HepG2 (cell line): ENCODE measurements around the gene VAPA. TPM values are rescaled to one million over a fixed set of nuclear protein-coding genes. Genes with fewer than 3 reads are reported as not detected.
A peak's percentile ranks its signal among the peaks of the same experiment; 100 is the strongest.

ENCODE experiments used
- ARID4A ChIP-seq: sonication (generic); formaldehyde crosslinking; IDR thresholded peaks from 2 replicates; pipeline ENCODE4 v1.5.0; 2020; ENCODE audit warnings: mild to moderate bottlenecking, missing genetic modification reagents, borderline replicate concordance
- BRCA1 ChIP-seq: sonication (generic); formaldehyde crosslinking; IDR thresholded peaks from 2 replicates; pipeline ENCODE4 v1.4.0; 2020; ENCODE audit warnings: missing genetic modification reagents
- GMEB1 ChIP-seq: sonication (generic); formaldehyde crosslinking; IDR thresholded peaks from 2 replicates; pipeline ENCODE4 v1.5.1; 2020; ENCODE audit warnings: missing genetic modification reagents, mild to moderate bottlenecking, borderline replicate concordance
- HIVEP1 ChIP-seq: sonication (generic); formaldehyde crosslinking; IDR thresholded peaks from 2 replicates; pipeline ENCODE4 v1.4.0; 2020; ENCODE audit warnings: mild to moderate bottlenecking, missing genetic modification reagents
- KDM5A ChIP-seq: fragments of 200-600 bp; sonication (generic); IDR thresholded peaks from 2 replicates; pipeline ENCODE4 v1.7.0; 2018; ENCODE audit warnings: antibody characterized with exemption, mild to moderate bottlenecking, low read length, borderline replicate concordance
- KDM5B ChIP-seq: sonication (generic); formaldehyde crosslinking; IDR thresholded peaks from 2 replicates; pipeline ENCODE4 v1.4.0; 2020; ENCODE audit warnings: missing genetic modification reagents, mild to moderate bottlenecking, borderline replicate concordance
- KLF12 ChIP-seq: sonication (generic); formaldehyde crosslinking; IDR thresholded peaks from 2 replicates; pipeline ENCODE4 v1.4.0; 2020; ENCODE audit warnings: missing genetic modification reagents, borderline replicate concordance
- MXD4 ChIP-seq: IDR thresholded peaks from 2 replicates; pipeline ENCODE4 v1.6.1; 2016; ENCODE audit warnings: mild to moderate bottlenecking, missing biosample characterization, missing genetic modification reagents
- MYNN ChIP-seq: sonication (generic); formaldehyde crosslinking; IDR thresholded peaks from 2 replicates; pipeline ENCODE4 v1.4.0; 2020; ENCODE audit warnings: mild to moderate bottlenecking, low read depth, missing genetic modification reagents
- NRL ChIP-seq: sonication (generic); formaldehyde crosslinking; IDR thresholded peaks from 2 replicates; pipeline ENCODE4 v1.5.0; 2020; ENCODE audit warnings: missing genetic modification reagents, mild to moderate bottlenecking, moderate library complexity, borderline replicate concordance
- POLR2AphosphoS2 ChIP-seq: IDR thresholded peaks from 2 replicates; pipeline ENCODE4 v1.6.1; 2011; ENCODE audit warnings: low read depth, low read length, improper control_type of control experiment
- TBX2 ChIP-seq: sonication (generic); formaldehyde crosslinking; IDR thresholded peaks from 2 replicates; pipeline ENCODE4 v1.5.0; 2020; ENCODE audit warnings: missing genetic modification reagents, mild to moderate bottlenecking, borderline replicate concordance
- YEATS2 ChIP-seq: sonication (generic); formaldehyde crosslinking; IDR thresholded peaks from 2 replicates; pipeline ENCODE4 v1.4.0; 2020; ENCODE audit warnings: missing genetic modification reagents, borderline replicate concordance
- ZBTB43 ChIP-seq: sonication (generic); formaldehyde crosslinking; conservative IDR thresholded peaks from 2 replicates; pipeline ENCODE4 v1.4.0; 2020; ENCODE audit warnings: missing genetic modification reagents
- ZMYM2 ChIP-seq: sonication (generic); formaldehyde crosslinking; IDR thresholded peaks from 2 replicates; pipeline ENCODE4 v1.8.0; 2022; ENCODE audit warnings: mild to moderate bottlenecking, missing genetic modification reagents
- ZNF20 ChIP-seq: sonication (generic); formaldehyde crosslinking; IDR thresholded peaks from 2 replicates; pipeline ENCODE4 v1.4.0; 2020; ENCODE audit warnings: mild to moderate bottlenecking, moderate library complexity, missing genetic modification reagents
- ZNF331 ChIP-seq: sonication (generic); formaldehyde crosslinking; IDR thresholded peaks from 2 replicates; pipeline ENCODE4 v1.4.0; 2020; ENCODE audit warnings: missing genetic modification reagents
- ZNF350 ChIP-seq: sonication (generic); formaldehyde crosslinking; IDR thresholded peaks from 2 replicates; pipeline ENCODE4 v1.4.0; 2020; ENCODE audit warnings: mild to moderate bottlenecking, low read depth, missing genetic modification reagents, borderline replicate concordance
- ZNF431 ChIP-seq: sonication (generic); formaldehyde crosslinking; IDR thresholded peaks from 2 replicates; pipeline ENCODE4 v1.9.0; 2022; ENCODE audit warnings: missing genetic modification reagents, low read depth, mild to moderate bottlenecking, borderline replicate concordance
- ZNF460 ChIP-seq: sonication (generic); formaldehyde crosslinking; IDR thresholded peaks from 2 replicates; pipeline ENCODE4 v1.5.1; 2020; ENCODE audit warnings: missing genetic modification reagents, mild to moderate bottlenecking, borderline replicate concordance
- ZNF75D ChIP-seq: sonication (generic); formaldehyde crosslinking; IDR thresholded peaks from 2 replicates; pipeline ENCODE4 v1.8.1; 2023; ENCODE audit warnings: missing genetic modification reagents, mild to moderate bottlenecking, borderline replicate concordance
- ZSCAN30 ChIP-seq: sonication (generic); formaldehyde crosslinking; IDR thresholded peaks from 2 replicates; pipeline ENCODE4 v1.5.0; 2020; ENCODE audit warnings: mild to moderate bottlenecking, missing genetic modification reagents
- polyA plus RNA-seq, 8 experiments: library from polyadenylated mRNA; depleted of rRNA in 3 of 8; stranded (reverse) in 7 of 8; unstranded in 1 of 8; fragments of >200 nt; fragmentation: Illumina TruSeq in 4 of 8; extraction: Trizol in 4 of 8; gene quantifications; 2 replicates each; pipeline versions ENCODE4 v1.2.1 to v1.2.3, GENCODE V29; 2011 to 2016; ENCODE audit warnings: low read depth in 4 of 8, missing spikeins in 1 of 8, mixed read lengths in 1 of 8; ENCODE audit not compliant: insufficient read depth in 1 of 8
- total RNA-seq, 5 experiments: library from RNA; depleted of rRNA; stranded (reverse); fragments of >200 nt; fragmentation: Illumina TruSeq; extraction: Trizol; gene quantifications; 2 replicates each; pipeline ENCODE4 v1.2.3, GENCODE V29; 2016; ENCODE audit warnings: low read depth in 1 of 5

VAPA gene
- total and polyA plus RNA-seq, 2 of the 13 experiments (the other 11 are each of a cell fraction or from before 2014, with no cell fraction given): 167 to 294 TPM

- TF ChIP-seq ARID4A (CRISPR knock-in tag) (peak; percentile 89), MYNN (CRISPR knock-in tag) (0 out of 2 replicates have a peak, but pooled peaks have one; percentile 59), BRCA1 (peak; percentile 72; the same call in 1 of the 2 replicates), ZNF350 (CRISPR knock-in tag) (peak; percentile 52; the same call in 1 of the 2 replicates), ZNF75D (no peak), KDM5B (CRISPR knock-in tag) (peak; percentile 74), ZNF431 (CRISPR knock-in tag) (peak; percentile 34; the same call in 1 of the 2 replicates), GMEB1 (CRISPR knock-in tag) (peak; percentile 93), ZSCAN30 (CRISPR knock-in tag) (no peak), ZNF331 (CRISPR knock-in tag) (peak; percentile 4; the same call in 1 of the 2 replicates), NRL (CRISPR knock-in tag) (peak; percentile 54; the same call in 1 of the 2 replicates), ZMYM2 (no peak), KDM5A (peak; percentile 64; the same call in 1 of the 2 replicates), MXD4 (CRISPR knock-in tag) (peak; percentile 29), POLR2AphosphoS2 (no peak), KLF12 (CRISPR knock-in tag) (peak; percentile 88; the same call in 1 of the 2 replicates), YEATS2 (CRISPR knock-in tag) (0 out of 2 replicates have a peak, but pooled peaks have one; percentile 17), ZBTB43 (CRISPR knock-in tag) (no peak; the same call in 1 of the 2 replicates), TBX2 (CRISPR knock-in tag) (no peak), ZNF460 (no peak), ZNF20 (no peak), HIVEP1 (no peak; the same call in 1 of the 2 replicates)
Observed at GRCh38 chr18:9913526-9914333, at the start of gene VAPA (continued).
